ENCODE data around the gene SYNCRIP. TPM values are rescaled to one million over a fixed set of nuclear protein-coding genes. Genes with fewer than 3 reads are reported as not detected.

Gene SYNCRIP
- total and polyA plus RNA-seq, 2 of the 13 experiments (the other 11 are each of a cell fraction or from before 2014, with no cell fraction given) = 8.1 to 112 TPM

DNA sequence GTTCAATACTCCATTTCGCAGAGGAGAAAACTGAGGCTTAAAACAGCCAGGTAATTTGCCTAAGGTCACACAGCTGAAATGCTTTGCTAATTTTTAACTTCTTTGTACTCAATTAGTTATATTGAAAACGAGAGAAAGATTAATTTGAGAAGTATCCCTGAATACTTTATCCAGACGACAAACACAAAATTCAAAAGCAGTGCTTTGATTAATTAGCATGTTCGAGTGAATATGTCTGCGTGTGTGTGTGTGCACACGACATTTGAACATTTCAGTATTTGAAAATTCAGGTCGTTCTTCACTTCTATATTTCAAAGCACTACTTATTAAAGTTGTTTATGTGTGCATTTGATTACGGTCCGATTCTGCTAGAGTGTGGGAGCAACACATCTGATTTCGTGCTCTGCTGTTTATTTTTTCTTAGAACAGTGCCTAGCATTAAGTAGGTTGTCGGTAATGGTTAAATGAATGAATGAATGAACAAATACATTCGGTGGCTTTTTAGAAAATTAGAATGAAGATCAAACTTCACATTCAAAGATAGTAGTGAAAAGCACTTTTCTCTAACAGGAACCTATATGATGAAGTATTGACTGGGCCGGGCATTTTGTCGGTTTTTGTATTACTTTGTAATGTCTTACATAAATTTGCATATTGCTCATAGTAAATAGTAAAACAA is 36.9 kb upstream of the SYNCRIP start (continued):
- 0 out of 2 replicates have a peak, but pooled peaks have one; percentile 4 for TF ChIP-seq ARHGAP35 (CRISPR knock-in tag; IDR thresholded peaks at IDR 0.05; ENCODE audit: borderline replicate concordance)
- TF ChIP-seq NCOA1 (CRISPR knock-in tag; IDR thresholded peaks at IDR 0.05) = 0 out of 2 replicates have a peak, but pooled peaks have one; percentile 43
- TF ChIP-seq ZNF317 (CRISPR knock-in tag; IDR thresholded peaks at IDR 0.05) = no peak
- TF ChIP-seq CENPT (CRISPR knock-in tag; IDR thresholded peaks at IDR 0.05; ENCODE audit: low read depth) = no peak
- no peak for TF ChIP-seq KDM4B (CRISPR knock-in tag; IDR thresholded peaks at IDR 0.05)
- TF ChIP-seq ATRX (CRISPR knock-in tag; IDR thresholded peaks at IDR 0.05; ENCODE audit: borderline replicate concordance) = no peak
- no peak for TF ChIP-seq UBTF (CRISPR knock-in tag; IDR thresholded peaks at IDR 0.05)
- peak; percentile 92 for TF ChIP-seq CHD4 (IDR thresholded peaks at IDR 0.05; ENCODE audit: borderline replicate concordance, low read length)
- no peak for TF ChIP-seq MTERF4 (CRISPR knock-in tag; IDR thresholded peaks at IDR 0.05)
- no peak for TF ChIP-seq ZKSCAN8 (CRISPR knock-in tag; IDR thresholded peaks at IDR 0.05; ENCODE audit: borderline replicate concordance)
- TF ChIP-seq NAIF1 (CRISPR knock-in tag; IDR thresholded peaks at IDR 0.05; ENCODE audit: borderline replicate concordance) = 0 out of 2 replicates have a peak, but pooled peaks have one; percentile 1
- TF ChIP-seq MXD3 (CRISPR knock-in tag; IDR thresholded peaks at IDR 0.05) = no peak
- no peak for TF ChIP-seq ZNF567 (CRISPR knock-in tag; IDR thresholded peaks at IDR 0.05; ENCODE audit: borderline replicate concordance)
- TF ChIP-seq FOXK2 (IDR thresholded peaks at IDR 0.05) = no peak
- no peak for TF ChIP-seq ZNF75D (CRISPR knock-in tag; IDR thresholded peaks at IDR 0.05; ENCODE audit: borderline replicate concordance)
- TF ChIP-seq, protein P1, sequence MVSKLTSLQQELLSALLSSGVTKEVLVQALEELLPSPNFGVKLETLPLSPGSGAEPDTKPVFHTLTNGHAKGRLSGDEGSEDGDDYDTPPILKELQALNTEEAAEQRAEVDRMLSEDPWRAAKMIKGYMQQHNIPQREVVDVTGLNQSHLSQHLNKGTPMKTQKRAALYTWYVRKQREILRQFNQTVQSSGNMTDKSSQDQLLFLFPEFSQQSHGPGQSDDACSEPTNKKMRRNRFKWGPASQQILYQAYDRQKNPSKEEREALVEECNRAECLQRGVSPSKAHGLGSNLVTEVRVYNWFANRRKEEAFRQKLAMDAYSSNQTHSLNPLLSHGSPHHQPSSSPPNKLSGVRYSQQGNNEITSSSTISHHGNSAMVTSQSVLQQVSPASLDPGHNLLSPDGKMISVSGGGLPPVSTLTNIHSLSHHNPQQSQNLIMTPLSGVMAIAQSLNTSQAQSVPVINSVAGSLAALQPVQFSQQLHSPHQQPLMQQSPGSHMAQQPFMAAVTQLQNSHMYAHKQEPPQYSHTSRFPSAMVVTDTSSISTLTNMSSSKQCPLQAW (CRISPR knock-in tag; IDR thresholded peaks at IDR 0.05) = no peak
- TF ChIP-seq SETDB1 (CRISPR knock-in tag; IDR thresholded peaks at IDR 0.05; ENCODE audit: borderline replicate concordance) = no peak
- TF ChIP-seq ZNF24 (IDR thresholded peaks at IDR 0.05) = peak; percentile 83
- no peak for TF ChIP-seq ZNF772 (CRISPR knock-in tag; IDR thresholded peaks at IDR 0.05)
- peak; percentile 70; the same call in 1 of the 2 replicates for TF ChIP-seq KDM1A (CRISPR knock-in tag; IDR thresholded peaks at IDR 0.05)
- TF ChIP-seq, protein P2, sequence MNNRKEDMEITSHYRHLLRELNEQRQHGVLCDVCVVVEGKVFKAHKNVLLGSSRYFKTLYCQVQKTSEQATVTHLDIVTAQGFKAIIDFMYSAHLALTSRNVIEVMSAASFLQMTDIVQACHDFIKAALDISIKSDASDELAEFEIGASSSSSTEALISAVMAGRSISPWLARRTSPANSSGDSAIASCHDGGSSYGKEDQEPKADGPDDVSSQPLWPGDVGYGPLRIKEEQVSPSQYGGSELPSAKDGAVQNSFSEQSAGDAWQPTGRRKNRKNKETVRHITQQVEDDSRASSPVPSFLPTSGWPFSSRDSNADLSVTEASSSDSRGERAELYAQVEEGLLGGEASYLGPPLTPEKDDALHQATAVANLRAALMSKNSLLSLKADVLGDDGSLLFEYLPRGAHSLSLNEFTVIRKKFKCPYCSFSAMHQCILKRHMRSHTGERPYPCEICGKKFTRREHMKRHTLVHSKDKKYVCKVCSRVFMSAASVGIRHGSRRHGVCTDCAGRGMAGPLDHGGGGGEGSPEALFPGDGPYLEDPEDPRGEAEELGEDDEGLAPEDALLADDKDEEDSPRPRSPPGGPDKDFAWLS (CRISPR knock-in tag; IDR thresholded peaks at IDR 0.05; ENCODE audit: borderline replicate concordance) = no peak

Measured in HepG2 (cell line).